ENCODE results near the gene SDK1.

Gene SDK1

GRCh38 chr7:4159154-4159501 lies 858.1 kb downstream of the SDK1 start:
- DNase-seq (ENCODE audit: low read depth), result no peak

- no peak for DNase-seq (ENCODE audit: low read depth)
Observed at GRCh38 chr7:4159761-4160554, 858.9 kb downstream of the SDK1 start.

GRCh38 chr7:4162884-4163564 lies 862.0 kb downstream of the SDK1 start:
- DNase-seq (ENCODE audit: low read depth), result no peak

- DNase-seq (ENCODE audit: low read depth), result no peak
Observed at GRCh38 chr7:4163565-4164203, 862.6 kb downstream of the SDK1 start.

- DNase-seq (ENCODE audit: low read depth), result no peak
Observed at GRCh38 chr7:4164556-4164955, 863.5 kb downstream of the SDK1 start.

- no peak for DNase-seq (ENCODE audit: low read depth)
Observed at GRCh38 chr7:4166340-4166739, 865.3 kb downstream of the SDK1 start.

- DNase-seq (ENCODE audit: low read depth), result no peak
Observed at GRCh38 chr7:4166807-4167206, 865.8 kb downstream of the SDK1 start.

- no peak for DNase-seq (ENCODE audit: low read depth)
Observed at GRCh38 chr7:4167385-4167910, 866.4 kb downstream of the SDK1 start.

- DNase-seq (ENCODE audit: low read depth), result no peak
Observed at GRCh38 chr7:4168041-4168440, 867.0 kb downstream of the SDK1 start.

GRCh38 chr7:4168541-4168940 lies 867.5 kb downstream of the SDK1 start:
- DNase-seq (ENCODE audit: low read depth), result no peak

GRCh38 chr7:4169455-4169854 lies 868.4 kb downstream of the SDK1 start:
- no peak for DNase-seq (ENCODE audit: low read depth)

- DNase-seq (ENCODE audit: low read depth), result no peak
Observed at GRCh38 chr7:4170997-4171786, 870.1 kb downstream of the SDK1 start.

- no peak for DNase-seq (ENCODE audit: low read depth)
Observed at GRCh38 chr7:4172883-4173282, 871.8 kb downstream of the SDK1 start.

- no peak for DNase-seq (ENCODE audit: low read depth)
Observed at GRCh38 chr7:4173615-4174014, 872.6 kb downstream of the SDK1 start.

- no peak for DNase-seq (ENCODE audit: low read depth)
Observed at GRCh38 chr7:4174016-4174415, 873.0 kb downstream of the SDK1 start.

- no peak for DNase-seq (ENCODE audit: low read depth)
Observed at GRCh38 chr7:4174451-4174850, 873.4 kb downstream of the SDK1 start.

GRCh38 chr7:4174884-4175283 lies 873.8 kb downstream of the SDK1 start:
- no peak for DNase-seq (ENCODE audit: low read depth)

GRCh38 chr7:4175346-4175973 lies 874.4 kb downstream of the SDK1 start:
- no peak for DNase-seq (ENCODE audit: low read depth)

GRCh38 chr7:4177001-4177400 lies 875.9 kb downstream of the SDK1 start:
- DNase-seq (ENCODE audit: low read depth), result no peak

- no peak for DNase-seq (ENCODE audit: low read depth)
Observed at GRCh38 chr7:4178416-4178815, 877.4 kb downstream of the SDK1 start.

GRCh38 chr7:4178916-4179687 lies 878.0 kb downstream of the SDK1 start:
- no peak for DNase-seq (ENCODE audit: low read depth)
